Neural cell (in vitro differentiated cells): ENCODE measurements around the gene CCL27.

Experiments
- CTCF ChIP-seq: fragments of 450-650 bp; IDR thresholded peaks from 2 replicates; pipeline ENCODE4 v1.5.1; 2014; ENCODE audit warnings: antibody characterized with exemption, mild to moderate bottlenecking, moderate library complexity; ENCODE audit not compliant: poor library complexity, severe bottlenecking
- POLR2AphosphoS5 ChIP-seq: IDR thresholded peaks from 2 replicates; pipeline ENCODE4 v1.6.1; 2012
- RAD21 ChIP-seq: fragments of 450-650 bp; conservative IDR thresholded peaks from 2 replicates; pipeline ENCODE4 v1.6.1; 2014; ENCODE audit warnings: antibody characterized with exemption, mild to moderate bottlenecking, moderate library complexity
- TAF1 ChIP-seq: IDR thresholded peaks from 2 replicates; pipeline ENCODE4 v1.6.1; 2012; ENCODE audit warnings: low read depth

- TF ChIP-seq CTCF (no peak), POLR2AphosphoS5 (no peak), RAD21 (no peak), TAF1 (no peak)
Observed at GRCh38 chr9:34654323-34655051, 8.0 kb downstream of the CCL27 start.
